Activated CD4-positive, CD25-positive, alpha-beta regulatory T cell treated with anti-CD3 and anti-CD28 coated beads, Interleukin-2, amount 50 U/mL, for 24 hours (primary cell): ENCODE results near the gene KRT37.

Source experiments
- ATAC-seq, 2 donors: fragments of 150-1000 bp; cut with Tn5 transposase; one replicate each; pipeline ENCODE4 v1.10.0; 2021; ENCODE audit warnings: mild to moderate bottlenecking in 1 of 2, moderate library complexity in 1 of 2

KRT37 gene

DNA sequence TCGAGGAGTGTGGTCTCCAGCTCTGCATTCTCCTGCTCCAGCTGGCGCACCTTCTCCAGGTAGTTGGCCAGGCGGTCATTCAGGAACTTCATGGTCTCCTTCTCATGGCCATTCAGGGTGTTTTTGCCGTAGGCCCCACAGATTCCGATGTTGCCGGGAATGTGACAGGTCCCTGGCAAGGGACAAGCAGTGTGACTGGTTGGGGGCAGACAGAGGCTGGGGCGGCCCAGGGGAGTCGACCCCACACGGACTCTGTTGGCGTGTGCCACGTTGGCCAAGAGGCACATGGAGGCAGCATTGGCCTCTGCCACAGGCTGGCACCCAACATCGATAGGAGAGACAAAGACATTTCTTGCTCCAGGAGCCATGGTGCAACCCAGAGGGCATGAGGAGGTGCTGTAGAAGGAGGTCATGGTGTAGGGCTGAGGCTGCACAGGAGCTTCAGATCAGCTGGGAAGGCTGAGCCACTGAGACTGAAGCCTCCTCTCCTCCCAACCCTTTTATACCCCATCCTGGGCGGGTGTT lies at the start of gene KRT37:
Gene KRT37, minus strand, starts transcription at position 475 of the 525 bp plus-strand sequence. Its CDS starts 62 bp downstream, at position 413.
- ATAC-seq = no peak

GRCh38 chr17:41468346-41468745 lies 44.0 kb upstream of the KRT37 start:
- no peak for ATAC-seq

DNA sequence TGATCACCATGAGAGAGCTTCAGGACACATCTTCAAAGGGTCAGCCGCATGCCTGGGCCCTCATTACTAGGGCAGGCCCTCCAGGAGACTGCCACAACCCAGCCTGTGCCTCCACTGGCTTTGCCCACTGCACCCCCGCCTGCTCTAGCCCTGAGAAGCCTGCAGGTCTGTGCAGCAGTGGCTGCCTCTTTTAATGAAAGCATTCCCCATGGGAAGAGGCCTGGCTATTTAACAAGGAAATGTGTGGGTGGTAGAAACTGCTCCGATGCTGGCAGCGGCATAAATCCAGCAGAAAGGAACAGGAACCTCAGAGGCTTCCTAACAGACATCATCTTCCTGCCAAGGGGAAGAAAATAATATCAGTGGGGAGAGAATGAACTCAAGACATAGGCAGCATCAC lies 43.2 kb upstream of the KRT37 start:
- no peak for ATAC-seq

- no peak for ATAC-seq
Observed at GRCh38 chr17:41466988-41467387, 42.6 kb upstream of the KRT37 start, which contains the start of gene KRT32. KRT32 (minus strand) TSS chr17:41467386; CDS start chr17:41467325, 61 bp downstream.

GRCh38 chr17:41464682-41465081 lies 40.3 kb upstream of the KRT37 start:
- ATAC-seq = no peak

DNA sequence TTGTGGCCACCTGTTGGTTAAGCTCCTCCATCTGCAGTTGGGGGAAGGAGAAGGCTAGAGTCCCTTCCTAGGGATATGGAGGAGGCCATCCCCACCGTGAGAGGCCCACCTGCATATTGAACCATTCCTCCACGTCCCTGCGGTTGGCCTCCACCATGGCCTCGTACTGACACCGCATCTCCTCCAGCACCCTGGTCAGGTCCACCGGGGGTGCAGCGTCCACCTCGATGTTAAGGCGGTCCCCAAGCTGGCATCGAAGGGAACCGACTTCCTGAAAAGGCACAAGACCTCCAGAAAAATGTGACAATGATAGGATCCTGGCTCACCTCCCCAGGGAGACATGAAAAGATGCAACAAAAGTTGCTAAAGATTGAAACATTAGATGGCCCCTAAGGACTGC lies 39.8 kb upstream of the KRT37 start:
- ATAC-seq = no peak

DNA sequence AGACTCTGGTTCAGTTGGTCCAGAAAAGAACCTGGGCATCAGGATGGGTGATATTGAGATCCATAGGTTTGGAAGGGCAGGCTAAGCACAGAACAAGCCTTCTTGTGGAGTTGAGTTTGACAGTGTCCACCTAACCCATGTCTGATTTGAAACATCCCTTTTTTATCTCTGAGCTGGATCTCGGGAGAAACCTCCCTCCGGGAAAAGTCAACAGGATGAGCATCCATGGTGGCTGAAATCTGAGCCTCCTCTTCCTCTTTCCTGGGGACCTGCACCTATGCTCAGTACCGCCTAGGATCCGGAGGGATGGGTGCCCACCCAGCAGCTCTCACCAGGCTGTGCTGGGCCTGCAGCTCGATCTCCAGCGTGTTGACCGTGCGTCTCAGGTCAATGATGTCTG lies 39.4 kb upstream of the KRT37 start:
- ATAC-seq = no peak

DNA sequence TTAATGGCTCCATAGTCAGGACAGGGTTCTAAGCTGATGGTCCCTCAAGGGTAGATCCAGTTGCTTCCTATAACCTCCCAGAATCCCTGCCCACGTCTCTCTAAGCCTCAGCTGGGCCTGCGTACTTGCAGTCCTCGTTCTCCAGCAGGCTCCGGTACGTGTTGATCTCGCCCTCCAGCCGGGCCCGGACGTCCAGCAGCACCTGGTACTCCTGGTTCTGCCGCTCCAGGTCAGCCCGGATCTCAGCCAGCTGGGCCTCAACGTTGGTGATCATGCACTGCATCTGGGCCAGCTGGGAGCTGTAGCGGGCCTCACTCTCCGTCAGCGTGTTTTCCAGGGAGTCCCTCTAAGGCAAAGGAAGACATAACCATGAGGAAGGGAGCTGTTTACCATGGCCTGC lies 38.3 kb upstream of the KRT37 start:
- ATAC-seq = no peak

DNA sequence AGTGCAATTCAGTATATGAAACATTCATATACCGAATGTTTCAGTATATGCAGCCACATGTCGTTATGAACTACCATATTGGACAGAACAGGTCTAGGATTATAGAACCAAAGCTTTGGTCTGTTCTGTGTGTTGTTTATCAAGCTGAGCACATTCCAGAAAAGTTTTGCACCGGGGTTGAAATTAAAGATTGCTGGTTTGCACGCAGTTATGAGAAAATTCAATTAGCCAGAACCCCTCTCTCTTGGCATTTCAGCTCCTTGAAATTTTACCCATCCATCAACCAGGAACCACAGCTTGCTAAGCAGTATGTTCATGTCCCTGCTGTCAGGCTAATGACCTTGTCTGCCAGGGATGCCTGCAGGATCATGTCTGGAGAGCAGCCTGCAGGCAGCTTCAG lies 33.3 kb upstream of the KRT37 start:
- no peak for ATAC-seq

DNA sequence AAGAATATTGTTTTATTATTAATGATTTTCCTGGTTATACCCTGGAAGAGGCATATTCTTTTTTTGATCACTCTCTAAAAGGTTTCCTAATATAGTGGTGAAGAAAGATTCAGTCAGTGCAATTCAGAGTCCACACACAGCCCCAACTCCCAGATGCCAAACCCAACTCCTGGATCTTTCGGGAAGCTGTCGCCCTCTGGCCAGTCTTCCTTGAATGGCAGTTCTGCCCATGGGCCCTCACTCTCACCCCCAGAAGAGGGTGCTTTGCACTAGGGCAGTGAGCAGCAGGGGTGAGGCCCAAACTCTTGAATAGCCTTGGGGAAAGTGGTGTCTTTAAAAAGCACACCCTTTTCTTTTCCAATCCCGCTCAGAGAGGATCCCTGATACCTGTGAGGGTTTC lies 31.8 kb upstream of the KRT37 start:
- no peak for ATAC-seq

DNA sequence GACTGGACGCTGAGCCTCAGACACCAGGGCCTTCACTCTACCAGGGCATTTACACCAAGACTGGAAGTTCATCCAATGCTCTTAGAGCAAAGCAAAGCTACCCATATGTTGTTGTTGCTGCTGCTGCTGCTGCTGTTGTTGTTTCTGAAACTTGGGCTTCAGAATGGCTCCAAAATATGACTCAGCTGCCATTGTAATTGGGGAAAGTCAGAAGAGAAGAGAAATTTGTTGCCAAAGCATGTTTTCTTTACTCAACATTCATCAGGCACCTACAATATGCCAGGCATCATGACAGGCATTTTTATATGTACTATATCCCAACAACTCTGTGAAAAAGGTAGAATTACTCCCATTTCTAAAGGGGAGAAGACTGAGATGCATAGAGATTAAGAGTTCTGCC lies 30.9 kb upstream of the KRT37 start:
- ATAC-seq = no peak

- ATAC-seq = no peak
Observed at GRCh38 chr17:41453066-41453465, 28.7 kb upstream of the KRT37 start.

GRCh38 chr17:41452281-41452680 lies 27.9 kb upstream of the KRT37 start:
- no peak for ATAC-seq

GRCh38 chr17:41451154-41451728 lies 26.9 kb upstream of the KRT37 start:
- ATAC-seq = no peak

DNA sequence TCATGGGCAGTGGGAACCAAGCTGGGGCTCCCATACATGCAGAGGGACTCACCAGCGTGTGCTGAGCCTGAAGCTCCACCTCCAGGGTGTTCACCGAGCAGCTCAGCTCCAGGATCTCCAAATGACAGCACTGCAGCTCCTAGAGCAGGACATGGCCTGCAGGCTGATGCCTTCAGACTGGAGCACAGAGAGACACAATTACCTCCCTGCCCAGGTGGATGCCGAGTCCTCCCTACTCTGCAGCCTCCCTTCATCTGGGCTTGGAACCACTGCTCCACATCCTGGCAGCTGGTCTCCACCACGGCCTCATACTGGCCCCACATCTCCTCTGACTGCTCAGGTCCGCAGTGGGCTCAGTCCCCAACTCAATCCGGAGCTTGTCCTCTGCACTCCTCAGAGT lies 24.6 kb upstream of the KRT37 start:
- no peak for ATAC-seq

GRCh38 chr17:41448506-41448905 lies 24.1 kb upstream of the KRT37 start:
- ATAC-seq = no peak

- ATAC-seq = no peak
Observed at GRCh38 chr17:41446806-41447205, 22.4 kb upstream of the KRT37 start.

- ATAC-seq = no peak
Observed at GRCh38 chr17:41444640-41445039, 20.3 kb upstream of the KRT37 start.

DNA sequence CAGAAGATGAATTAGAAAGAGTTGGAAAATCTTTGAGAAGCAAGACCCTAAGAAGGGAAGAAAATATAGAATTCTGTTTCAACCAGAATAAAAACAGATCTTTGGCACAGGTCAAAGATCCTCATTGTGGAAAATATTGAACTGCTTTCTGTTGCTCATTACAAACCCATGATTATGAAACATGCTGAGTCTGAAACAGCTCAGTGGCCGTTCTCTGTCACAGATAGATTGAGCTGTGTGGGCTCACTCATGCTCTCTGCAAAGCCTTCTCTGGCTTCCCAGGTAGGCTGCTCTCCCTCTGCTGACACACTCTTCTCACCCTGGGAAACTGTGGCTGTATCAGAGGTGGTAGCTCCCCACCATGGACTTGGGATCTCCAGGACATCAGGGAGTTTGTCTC lies 19.8 kb upstream of the KRT37 start:
- ATAC-seq = no peak

- no peak for ATAC-seq
Observed at GRCh38 chr17:41442739-41443138, 18.4 kb upstream of the KRT37 start.

DNA sequence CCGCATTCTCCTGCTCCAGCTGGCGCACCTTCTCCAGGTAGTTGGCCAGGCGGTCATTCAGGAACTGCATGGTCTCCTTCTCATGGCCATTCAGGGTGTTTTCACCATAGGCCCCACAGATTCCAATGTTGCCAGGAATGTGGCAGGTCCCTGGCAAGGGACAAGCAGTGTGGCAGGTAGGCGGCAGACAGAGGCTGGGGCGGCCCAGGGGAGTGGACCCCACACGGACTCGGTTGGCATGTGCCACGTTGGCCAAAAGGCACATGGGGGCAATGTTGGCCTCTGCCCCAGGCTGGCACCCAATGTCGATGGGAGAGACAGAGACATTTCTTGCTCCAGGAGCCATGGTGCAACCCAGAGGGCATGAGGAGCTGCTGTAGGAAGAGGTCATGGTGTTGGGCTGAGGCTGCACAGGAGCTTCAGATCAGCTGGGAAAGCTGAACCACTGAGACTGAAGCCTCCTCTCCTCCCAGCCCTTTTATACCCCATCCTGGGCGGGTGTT lies 16.2 kb upstream of the KRT37 start, which contains the start of gene KRT38:
Gene KRT38, minus strand, starts transcription at position 453 of the 503 bp plus-strand sequence. Its CDS starts 62 bp downstream, at position 391.
- no peak for ATAC-seq

DNA sequence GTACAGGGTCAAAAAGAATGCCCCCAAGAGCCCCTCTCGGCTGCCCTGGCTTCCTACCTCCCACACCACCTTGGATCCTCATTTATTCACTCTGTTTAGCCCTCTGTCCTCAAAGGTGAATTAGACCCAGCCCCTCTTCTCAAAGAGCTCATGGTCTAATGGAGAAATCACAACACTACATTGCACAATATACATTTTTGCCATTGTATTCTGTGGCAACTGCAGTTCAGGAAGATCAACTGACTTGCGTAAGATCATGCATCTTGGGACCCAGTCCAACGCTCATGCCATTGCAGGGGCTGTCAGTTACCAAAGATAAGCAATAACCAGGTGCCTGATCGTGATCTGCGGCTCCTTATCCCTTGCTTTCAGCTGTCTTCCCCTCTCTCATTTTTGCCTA lies 15.0 kb upstream of the KRT37 start:
- no peak for ATAC-seq

DNA sequence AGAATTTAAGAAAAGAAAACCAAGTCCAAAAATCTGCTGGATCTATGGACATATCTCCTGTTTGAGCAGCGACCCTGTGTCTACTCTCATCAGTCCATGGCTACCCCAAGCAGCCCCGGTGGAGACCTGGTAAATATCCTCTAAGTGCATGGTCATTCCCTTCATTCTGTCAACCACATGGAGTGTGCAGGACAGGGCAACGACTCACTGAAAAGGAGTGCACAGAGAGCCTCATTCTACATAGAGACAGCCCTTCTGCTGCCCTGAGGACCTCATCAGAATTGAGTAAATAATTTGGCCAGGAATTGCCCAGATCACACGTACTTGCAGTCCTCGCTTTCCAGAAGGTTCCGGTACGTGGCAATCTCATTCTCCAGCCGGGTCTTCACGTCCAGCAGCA lies 13.4 kb upstream of the KRT37 start:
- ATAC-seq = no peak

- ATAC-seq = no peak
Observed at GRCh38 chr17:41437254-41437653, 12.9 kb upstream of the KRT37 start.

GRCh38 chr17:41434415-41434814 lies 10.0 kb upstream of the KRT37 start:
- no peak for ATAC-seq
